ENCODE data around the gene KRTAP17-1. TPM values are rescaled to one million over a fixed set of nuclear protein-coding genes. Genes with fewer than 3 reads are reported as not detected.

The KRTAP17-1 gene
- total RNA-seq, 1 experiment from 2014 or later = not detected

- H3K14ac ChIP-seq (ENCODE audit: insufficient read depth, low read length) = no peak within 1 kb of the TSS; the same call in 1 of the 2 replicates
- no peak within 1 kb of the TSS for H3K23ac ChIP-seq (ENCODE audit: insufficient read length, low read depth, low read length)
- TF ChIP-seq CTCF (conservative IDR thresholded peaks at IDR 0.05) = no peak
- H3K23me2 ChIP-seq (ENCODE audit: insufficient read length, low read depth, low read length, poor library complexity, severe bottlenecking) = no peaks in the 10 kb centered on the region
- no peaks in the 10 kb centered on the region for H4K20me1 ChIP-seq (ENCODE audit: control insufficient read depth, insufficient read depth, insufficient read length)
- H3K4me1 ChIP-seq (ENCODE audit: insufficient read depth, low read length) = no peaks in the 10 kb centered on the region
- H3K4ac ChIP-seq (ENCODE audit: low read depth, low read length) = no peak within 1 kb of the TSS
- no peak within 1 kb of the TSS for H2AFZ ChIP-seq (ENCODE audit: low read length)
- H3T11ph ChIP-seq (ENCODE audit: low read length) = no peak within 1 kb of the TSS
- H3K36me3 Mint-ChIP-seq (ENCODE audit: insufficient read depth in 1 of 3, low read depth in 3 of 3) = no peaks in the 10 kb centered on the region
- H4K91ac ChIP-seq (ENCODE audit: insufficient read length, low read depth, low read length) = no peak within 1 kb of the TSS
- no peak within 1 kb of the TSS for H3K9ac ChIP-seq (ENCODE audit: extremely low read depth, insufficient read length, low read length)
- no peak within 1 kb of the TSS for H4K8ac ChIP-seq (replicated peaks; ENCODE audit: insufficient read length, low read depth, low read length)
- H3K56ac ChIP-seq (ENCODE audit: insufficient read length, low read depth, low read length) = no peak within 1 kb of the TSS
- H3K4me1 Mint-ChIP-seq = peaks cover 0 to 7% of the 10 kb centered on the region in 2 experiments; a peak in 1 of 4 replicates
- no peak within 1 kb of the TSS for H2BK12ac ChIP-seq (ENCODE audit: insufficient read length, low read depth, low read length)
- no peaks in the 10 kb centered on the region for H3K27me3 ChIP-seq (ENCODE audit: insufficient read depth, low read length)
- H3K9me3 Mint-ChIP-seq = peaks cover 0 to 2% of the 10 kb centered on the region in 2 experiments; a peak in 1 of 5 replicates
- no peaks in the 10 kb centered on the region for H3K9me3 ChIP-seq (ENCODE audit: control insufficient read depth, low read depth, low read length)
- H3K27me3 Mint-ChIP-seq (ENCODE audit: low read depth) = no peaks in the 10 kb centered on the region
- H2BK15ac ChIP-seq (ENCODE audit: low read depth, low read length) = no peak within 1 kb of the TSS
- H2AK5ac ChIP-seq (ENCODE audit: insufficient read length, low read length) = no peak within 1 kb of the TSS
- H3K27ac ChIP-seq (ENCODE audit: insufficient read length, low read depth, low read length) = no peak within 1 kb of the TSS
- no peak within 1 kb of the TSS for H2BK120ac ChIP-seq (ENCODE audit: low read depth, low read length, poor library complexity, severe bottlenecking)
- H3K79me2 ChIP-seq (ENCODE audit: insufficient read depth, low read length) = no peaks in the 10 kb centered on the region
- no peak within 1 kb of the TSS for H3K4me3 Mint-ChIP-seq
- H3K27ac Mint-ChIP-seq = peak within 1 kb of the TSS in 2 of 3 experiments; percentile 22 to 42; a peak in 2 of 7 replicates
- no peak within 1 kb of the TSS for H3K18ac ChIP-seq (ENCODE audit: insufficient read length, low read depth, low read length)
- H2BK20ac ChIP-seq (ENCODE audit: low read depth, low read length, poor library complexity, severe bottlenecking) = no peak within 1 kb of the TSS
- no peak within 1 kb of the TSS for H2BK5ac ChIP-seq (ENCODE audit: insufficient read length, low read length)
- DNase-seq = no peak
- no peak within 1 kb of the TSS for H3K4me2 ChIP-seq (ENCODE audit: insufficient read depth, insufficient read length, low read length)
- H3K79me1 ChIP-seq (ENCODE audit: insufficient read depth, low read depth, low read length, poor library complexity, severe bottlenecking) = no peaks in the 10 kb centered on the region
- no CpG with 5 or more reads among the region's 11 CpGs for WGBS (ENCODE audit: extremely low coverage, insufficient read length, low lambda C conversion rate)
- no peak within 1 kb of the TSS for H4K5ac ChIP-seq (ENCODE audit: insufficient read length, low read depth, low read length)
These were observed 13.3 kb downstream of the KRTAP17-1 start, which contains the start of gene KRTAP29-1 for GRCh38 chr17:41301916-41302901. KRTAP29-1 (minus strand) TSS chr17:41302851; CDS start chr17:41302851, 0 bp downstream.

All from H9 (cell line).